Osteoblast (primary cell): ENCODE measurements around the gene ICA1L. TPM values are rescaled to one million over a fixed set of nuclear protein-coding genes. Genes with fewer than 3 reads are reported as not detected.
"Not testable (repeated sequence)": the region's sequence is repeated elsewhere in the genome, so short reads cannot be mapped to it uniquely, and the experiment has no call there.

ENCODE experiments used
- DNase-seq: peaks from one replicate; pipeline ENCODE4 v3.0.0; 2011; ENCODE audit warnings: low spot score, mixed read lengths; ENCODE audit not compliant: insufficient read length; ENCODE audit errors: missing footprints
- H2AFZ ChIP-seq: 2 replicates; pipeline ENCODE4 v1.6.0; 2011; ENCODE audit warnings: mild to moderate bottlenecking, low read length
- H3K27ac ChIP-seq: 2 replicates; pipeline ENCODE4 v1.5.1; 2011; ENCODE audit warnings: mild to moderate bottlenecking, low read depth, low read length, moderate library complexity
- H3K27me3 ChIP-seq: 2 replicates; pipeline ENCODE4 v1.6.0; 2012; ENCODE audit warnings: mild to moderate bottlenecking, control low read depth, inconsistent platforms, low read length, moderate library complexity; ENCODE audit not compliant: insufficient read depth
- H3K36me3 ChIP-seq: 2 replicates; pipeline ENCODE4 v1.5.1; 2011; ENCODE audit warnings: mild to moderate bottlenecking, low read length, control low read depth, moderate library complexity; ENCODE audit not compliant: insufficient read depth
- H3K4me1 ChIP-seq: 2 replicates; pipeline ENCODE4 v1.5.1; 2011; ENCODE audit warnings: mild to moderate bottlenecking, low read length, control low read depth, moderate library complexity; ENCODE audit not compliant: insufficient read depth
- H3K4me2 ChIP-seq: 2 replicates; pipeline ENCODE4 v1.6.0; 2011; ENCODE audit warnings: mild to moderate bottlenecking, low read length; ENCODE audit not compliant: insufficient read depth
- H3K4me3 ChIP-seq: fragments of 200-600 bp; sonication (generic); 3 replicates; pipeline ENCODE4 v1.5.1; 2012; ENCODE audit warnings: mild to moderate bottlenecking, low read length, inconsistent platforms; ENCODE audit not compliant: insufficient read depth
- H3K79me2 ChIP-seq: 2 replicates; pipeline ENCODE4 v1.6.0; 2012; ENCODE audit warnings: mild to moderate bottlenecking, low read length, control low read depth, inconsistent platforms; ENCODE audit not compliant: insufficient read depth
- H3K9me3 ChIP-seq: 2 replicates; pipeline ENCODE4 v1.5.1; 2011; ENCODE audit warnings: low read depth, low read length, control low read depth
- H4K20me1 ChIP-seq: 2 replicates; pipeline ENCODE4 v1.6.0; 2012; ENCODE audit warnings: mild to moderate bottlenecking, low read length, control low read depth; ENCODE audit not compliant: insufficient read depth
- total RNA-seq: library from RNA; depleted of rRNA; stranded (reverse); fragments of >200 nt; gene quantifications from 2 replicates; pipeline ENCODE4 v1.2.3, GENCODE V29; 2012
- TF ChIP-seq, protein P1 (sequence below): IDR thresholded peaks from 2 replicates; pipeline ENCODE4 v1.5.1; 2011; ENCODE audit warnings: mild to moderate bottlenecking, low read depth, low read length, moderate library complexity; ENCODE audit errors: extremely low read depth

Gene ICA1L
- total RNA-seq, 1 donor, result 8.7 TPM

DNA sequence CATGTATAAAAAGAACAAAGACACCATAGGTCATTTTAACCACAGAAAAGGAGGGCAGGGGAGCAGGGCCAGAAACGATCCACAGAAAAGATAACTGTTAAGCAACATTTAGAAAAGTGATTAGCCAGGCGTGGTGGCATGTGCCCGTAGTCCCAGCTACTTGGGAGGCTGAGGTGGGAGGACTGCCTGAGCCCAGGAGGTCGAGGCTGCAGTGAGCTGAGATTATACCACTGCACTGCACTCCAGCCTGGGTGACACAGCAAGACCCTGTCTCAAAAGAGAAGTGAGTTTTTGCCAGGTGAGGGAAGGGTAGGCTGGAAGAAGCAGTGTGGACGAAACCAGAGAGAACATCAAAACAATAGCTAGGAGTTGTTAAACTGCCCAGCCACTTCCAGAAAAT is 36.6 kb upstream of the ICA1L start:
- DNase-seq, result no peak
- H3K4me1 ChIP-seq, result peaks cover 13% of the 10 kb centered on the region
- H3K4me2 ChIP-seq, result no peak overlapping the region
- no peak overlapping the region for H2AFZ ChIP-seq
- peak overlapping the region; percentile 3 for H3K27ac ChIP-seq
- H3K79me2 ChIP-seq, result peaks cover 53% of the 10 kb centered on the region
- H4K20me1 ChIP-seq, result no peaks in the 10 kb centered on the region
- H3K9me3 ChIP-seq, result no peaks in the 10 kb centered on the region
- H3K4me3 ChIP-seq, result no peak overlapping the region
- H3K27me3 ChIP-seq, result no peaks in the 10 kb centered on the region
- peaks cover 4% of the 10 kb centered on the region for H3K36me3 ChIP-seq
- TF ChIP-seq, protein P1, sequence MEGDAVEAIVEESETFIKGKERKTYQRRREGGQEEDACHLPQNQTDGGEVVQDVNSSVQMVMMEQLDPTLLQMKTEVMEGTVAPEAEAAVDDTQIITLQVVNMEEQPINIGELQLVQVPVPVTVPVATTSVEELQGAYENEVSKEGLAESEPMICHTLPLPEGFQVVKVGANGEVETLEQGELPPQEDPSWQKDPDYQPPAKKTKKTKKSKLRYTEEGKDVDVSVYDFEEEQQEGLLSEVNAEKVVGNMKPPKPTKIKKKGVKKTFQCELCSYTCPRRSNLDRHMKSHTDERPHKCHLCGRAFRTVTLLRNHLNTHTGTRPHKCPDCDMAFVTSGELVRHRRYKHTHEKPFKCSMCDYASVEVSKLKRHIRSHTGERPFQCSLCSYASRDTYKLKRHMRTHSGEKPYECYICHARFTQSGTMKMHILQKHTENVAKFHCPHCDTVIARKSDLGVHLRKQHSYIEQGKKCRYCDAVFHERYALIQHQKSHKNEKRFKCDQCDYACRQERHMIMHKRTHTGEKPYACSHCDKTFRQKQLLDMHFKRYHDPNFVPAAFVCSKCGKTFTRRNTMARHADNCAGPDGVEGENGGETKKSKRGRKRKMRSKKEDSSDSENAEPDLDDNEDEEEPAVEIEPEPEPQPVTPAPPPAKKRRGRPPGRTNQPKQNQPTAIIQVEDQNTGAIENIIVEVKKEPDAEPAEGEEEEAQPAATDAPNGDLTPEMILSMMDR, result no peak

DNA sequence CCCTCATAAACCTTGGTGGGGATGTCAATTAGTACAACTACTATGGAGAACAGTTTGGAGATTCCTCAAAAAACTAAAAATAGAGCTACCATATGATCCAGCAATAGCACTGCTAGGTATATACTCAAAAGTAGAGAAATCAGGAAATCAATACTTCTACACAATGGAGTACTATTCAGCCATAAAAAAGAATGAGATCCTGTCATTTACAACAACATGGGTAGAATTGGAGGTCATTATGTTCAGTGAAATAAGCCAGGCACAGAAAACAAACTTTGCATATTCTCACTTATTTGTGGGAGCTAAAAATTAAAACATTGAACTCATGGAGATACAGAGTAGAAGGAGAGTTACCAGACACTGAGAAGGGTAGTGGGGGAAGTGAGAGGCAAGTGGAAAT is 33.9 kb upstream of the ICA1L start:
- H3K9me3 ChIP-seq, H3K4me3 ChIP-seq: not testable (repeated sequence)
- H3K79me2 ChIP-seq, result peaks cover 46% of the 10 kb centered on the region

DNA sequence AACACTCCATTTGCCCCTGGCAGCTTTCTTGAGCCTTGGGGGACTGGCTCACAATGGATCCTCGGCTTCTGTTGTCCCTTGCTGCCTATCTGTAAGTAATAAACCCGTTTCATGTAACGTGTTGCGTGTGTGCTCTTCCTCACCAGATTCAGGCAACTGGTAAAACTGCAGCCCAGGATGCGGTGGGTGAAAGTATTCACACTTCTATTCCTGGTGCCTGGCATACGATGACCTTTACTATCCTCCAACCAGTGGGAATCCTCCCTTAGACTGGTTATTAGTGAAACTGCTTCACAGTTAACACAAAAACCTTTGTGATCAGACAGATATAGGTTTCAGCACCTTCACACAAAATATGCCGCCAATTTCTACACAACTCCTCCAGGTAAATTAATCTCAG is 13.6 kb upstream of the ICA1L start:
- TF ChIP-seq, protein P1, result no peak
- H3K4me1 ChIP-seq, result peaks cover 2% of the 10 kb centered on the region
- H3K4me2 ChIP-seq, result no peak overlapping the region
- H3K27me3 ChIP-seq, result no peaks in the 10 kb centered on the region
- no peak overlapping the region for H3K27ac ChIP-seq
- H3K9me3 ChIP-seq, result no peaks in the 10 kb centered on the region
- DNase-seq, result no peak
- H2AFZ ChIP-seq, result no peak overlapping the region
- peaks cover 44% of the 10 kb centered on the region for H3K36me3 ChIP-seq
- H3K79me2 ChIP-seq, result no peaks in the 10 kb centered on the region
- H3K4me3 ChIP-seq, result no peak overlapping the region
- H4K20me1 ChIP-seq, result no peaks in the 10 kb centered on the region

More for the DNA sequence above, 33.9 kb upstream of the ICA1L start:
- not testable (repeated sequence) for DNase-seq, H4K20me1 ChIP-seq, H3K36me3 ChIP-seq, H3K4me2 ChIP-seq, H2AFZ ChIP-seq, H3K27ac ChIP-seq, H3K4me1 ChIP-seq, H3K27me3 ChIP-seq

DNA sequence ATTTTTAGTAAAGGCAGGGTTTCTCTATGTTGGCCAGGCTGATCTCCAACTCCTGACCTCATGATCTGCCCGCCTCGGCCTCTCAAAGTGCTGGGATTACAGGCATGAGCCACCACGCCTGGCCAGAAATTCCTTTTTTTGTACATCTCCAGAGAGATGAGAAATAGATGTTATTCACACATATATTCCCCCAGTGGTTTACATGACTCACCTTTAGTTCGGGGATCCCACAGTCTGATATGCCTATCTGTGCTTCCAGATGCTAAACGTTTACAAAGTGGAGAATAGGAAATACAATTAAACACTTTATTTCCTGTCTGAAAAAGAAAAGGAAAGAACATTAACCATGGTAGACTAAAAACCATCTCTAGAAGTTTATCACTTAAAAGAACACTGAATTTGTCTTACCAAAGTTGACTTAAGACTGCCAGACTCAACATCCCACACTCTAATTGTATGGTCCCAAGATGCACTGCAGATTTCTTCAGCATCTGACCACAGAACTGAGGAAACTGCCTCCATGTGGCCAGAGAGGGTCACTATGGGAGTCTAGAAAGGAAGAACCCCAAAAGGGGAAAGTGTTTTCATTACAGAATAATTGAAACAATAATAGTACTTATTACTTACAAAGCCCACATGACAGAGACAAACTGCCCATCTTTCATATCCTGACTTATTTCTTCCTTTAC is 12.6 kb upstream of the ICA1L start:
- no peak overlapping the region for H3K4me3 ChIP-seq
- H3K36me3 ChIP-seq, result peaks cover 41% of the 10 kb centered on the region
- H3K79me2 ChIP-seq, result no peaks in the 10 kb centered on the region
- TF ChIP-seq, protein P1, result peak; percentile 48
- no peaks in the 10 kb centered on the region for H3K27me3 ChIP-seq
- H4K20me1 ChIP-seq, result no peaks in the 10 kb centered on the region
- peaks cover 2% of the 10 kb centered on the region for H3K4me1 ChIP-seq
- no peak overlapping the region for H3K4me2 ChIP-seq
- peak overlapping the region; percentile 57 for H3K27ac ChIP-seq
- H2AFZ ChIP-seq, result no peak overlapping the region
- no peaks in the 10 kb centered on the region for H3K9me3 ChIP-seq
- DNase-seq, result peak; percentile 68
